VCaP (cell line): ENCODE results near the gene STARD13.

Experiments used
- H3K27ac ChIP-seq: fragments of 450-650 bp; 2 replicates; pipeline ENCODE4 v1.5.1; 2017
- CTCF ChIP-seq: fragments of 450-650 bp; conservative IDR thresholded peaks from 2 replicates; pipeline ENCODE4 v1.5.1; 2017; ENCODE audit warnings: mild to moderate bottlenecking, moderate library complexity

The STARD13 gene

GRCh38 chr13:33089311-33089710, 196.2 kb downstream of the STARD13 start:
- no peak for TF ChIP-seq CTCF
- no peak overlapping the region for H3K27ac ChIP-seq

- no peak for TF ChIP-seq CTCF
- no peak overlapping the region for H3K27ac ChIP-seq
Measured at GRCh38 chr13:33087790-33088189, 197.8 kb downstream of the STARD13 start.

GRCh38 chr13:33087091-33087490, 198.5 kb downstream of the STARD13 start:
- TF ChIP-seq CTCF: no peak
- no peak overlapping the region for H3K27ac ChIP-seq

DNA sequence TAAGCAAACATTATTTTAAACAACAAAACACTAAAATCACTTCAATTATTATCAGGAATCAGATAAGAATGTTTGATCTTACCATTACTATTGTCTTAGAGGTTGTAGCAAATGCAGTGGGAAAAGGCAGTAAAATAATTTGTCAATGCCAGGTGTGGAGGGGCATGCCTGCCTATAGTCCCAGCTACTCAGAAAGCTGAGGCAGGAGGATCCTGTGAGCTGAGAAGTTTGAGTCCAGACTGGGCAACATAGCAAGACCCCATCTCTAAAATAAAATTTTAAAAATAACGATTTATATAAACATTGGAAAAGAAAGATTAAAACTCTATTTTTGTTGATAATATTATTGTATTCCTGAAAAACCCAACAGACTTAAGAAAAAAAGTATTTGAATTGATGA, 202.5 kb downstream of the STARD13 start:
- no peak for TF ChIP-seq CTCF
- no peak overlapping the region for H3K27ac ChIP-seq

DNA sequence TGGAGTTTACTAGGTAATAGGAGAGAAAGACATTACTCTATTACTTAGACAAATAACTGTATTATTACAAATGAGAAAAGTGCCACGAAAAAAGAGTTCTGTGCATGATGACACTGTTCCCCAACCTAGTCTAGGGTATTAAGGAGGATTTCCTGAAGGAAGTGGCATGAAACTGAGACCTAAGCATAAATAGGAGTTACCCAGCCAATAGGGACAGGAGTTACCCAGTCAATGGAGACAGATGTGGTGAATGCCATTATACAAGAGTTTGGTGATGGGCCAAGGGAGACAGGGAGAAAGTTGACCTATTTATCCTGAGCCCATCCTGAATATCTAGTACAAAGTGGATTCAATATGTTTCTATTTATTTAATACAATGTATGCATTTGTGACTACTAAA, 203.9 kb downstream of the STARD13 start:
- TF ChIP-seq CTCF: no peak
- H3K27ac ChIP-seq: no peak overlapping the region

DNA sequence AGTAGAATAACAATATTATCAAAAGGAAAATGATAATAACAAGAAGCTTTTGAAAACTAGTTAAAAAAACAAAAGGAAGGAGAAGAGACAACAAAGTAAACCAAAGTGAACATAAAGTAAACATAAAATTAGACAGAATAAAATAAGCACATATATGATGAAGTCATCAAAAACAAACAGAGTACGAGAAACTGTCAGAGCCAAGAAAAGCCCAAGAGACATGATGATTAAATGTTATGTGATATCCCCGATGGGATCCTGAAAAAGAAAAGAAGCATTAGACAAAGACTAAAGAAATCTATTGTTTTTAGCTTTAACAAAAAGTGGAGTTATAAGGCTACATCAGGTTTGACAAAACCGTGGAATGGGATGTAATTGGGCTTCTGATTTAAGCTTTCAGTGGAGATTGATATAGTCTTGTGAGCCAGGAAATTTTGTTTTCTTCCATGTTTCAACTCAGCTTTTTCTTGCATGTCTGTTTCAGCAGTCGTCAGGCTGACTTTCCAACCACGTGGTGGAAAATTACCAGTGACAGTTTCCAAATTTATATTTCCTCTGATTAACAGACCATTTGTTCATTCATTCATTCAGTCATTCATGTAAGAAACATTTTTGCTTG, 204.5 kb downstream of the STARD13 start:
- no peak overlapping the region for H3K27ac ChIP-seq

DNA sequence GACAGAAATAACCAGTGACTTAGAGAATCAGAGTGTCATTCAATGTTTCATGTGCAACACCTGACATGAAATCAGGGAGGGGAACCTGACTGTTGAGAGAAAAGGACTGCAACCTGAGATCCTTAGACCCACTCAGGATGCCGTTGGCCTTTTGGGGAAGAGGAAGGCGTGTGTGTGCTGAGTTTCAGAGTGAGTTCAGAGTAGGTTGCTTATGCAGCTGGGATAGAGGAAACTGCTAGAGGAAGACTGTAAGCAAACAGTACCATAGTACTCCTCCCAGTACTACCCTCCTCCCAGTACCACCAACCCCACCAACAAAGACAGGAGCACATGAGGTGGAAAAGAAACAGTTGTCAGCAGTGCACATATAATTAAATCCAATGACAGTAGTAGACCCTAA, 205.6 kb downstream of the STARD13 start:
- H3K27ac ChIP-seq: no peak overlapping the region
- no peak for TF ChIP-seq CTCF

More for the DNA sequence above, 204.5 kb downstream of the STARD13 start:
- no peak for TF ChIP-seq CTCF

GRCh38 chr13:33078263-33078662, 207.3 kb downstream of the STARD13 start:
- H3K27ac ChIP-seq: no peak overlapping the region
- no peak for TF ChIP-seq CTCF
